ENCODE results near the gene TRPM3.

GRCh38 chr9:70878576-70878975, 242.8 kb downstream of the TRPM3 start:
- TF ChIP-seq EZH2 (IDR thresholded peaks at IDR 0.05; ENCODE audit: low read length, unreplicated experiment) (no peak), CTCF (conservative IDR thresholded peaks at IDR 0.05; ENCODE audit: low read depth, low read length) (no peak)

Measured in PC-3 (cell line).